WI38 (cell line): ENCODE measurements around the gene PTGER2.

Source experiments
- H3K4me3 ChIP-seq: 2 replicates; pipeline ENCODE4 v1.5.1; 2011; ENCODE audit warnings: low read depth, mild to moderate bottlenecking, control low read depth, low read length
- TF ChIP-seq, protein P1 (sequence below): IDR thresholded peaks from 2 replicates; pipeline ENCODE4 v1.5.1; 2012; ENCODE audit warnings: low read depth, mild to moderate bottlenecking, control low read depth, low read length

The PTGER2 gene

DNA sequence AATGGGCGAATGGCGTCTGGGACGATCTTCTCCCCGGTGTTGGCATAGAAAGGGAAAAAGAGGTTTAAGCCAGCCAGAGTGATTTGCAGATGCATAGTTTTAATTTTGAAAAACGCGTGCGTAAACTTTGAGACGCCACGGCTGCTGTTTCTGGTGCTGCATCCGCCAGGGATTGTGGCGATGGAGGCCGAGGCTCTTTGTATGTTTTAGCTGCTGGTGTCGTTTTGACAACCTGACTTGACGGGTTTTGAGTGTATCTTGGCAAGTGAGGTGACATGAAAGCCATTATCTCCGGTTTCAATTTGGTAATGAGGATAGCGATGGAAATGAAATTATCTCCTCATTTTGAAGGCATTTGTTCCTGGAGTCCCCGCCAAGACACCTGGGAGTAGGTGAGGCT is 45.0 kb upstream of the PTGER2 start:
- no peak overlapping the region for H3K4me3 ChIP-seq
- TF ChIP-seq, protein P1, sequence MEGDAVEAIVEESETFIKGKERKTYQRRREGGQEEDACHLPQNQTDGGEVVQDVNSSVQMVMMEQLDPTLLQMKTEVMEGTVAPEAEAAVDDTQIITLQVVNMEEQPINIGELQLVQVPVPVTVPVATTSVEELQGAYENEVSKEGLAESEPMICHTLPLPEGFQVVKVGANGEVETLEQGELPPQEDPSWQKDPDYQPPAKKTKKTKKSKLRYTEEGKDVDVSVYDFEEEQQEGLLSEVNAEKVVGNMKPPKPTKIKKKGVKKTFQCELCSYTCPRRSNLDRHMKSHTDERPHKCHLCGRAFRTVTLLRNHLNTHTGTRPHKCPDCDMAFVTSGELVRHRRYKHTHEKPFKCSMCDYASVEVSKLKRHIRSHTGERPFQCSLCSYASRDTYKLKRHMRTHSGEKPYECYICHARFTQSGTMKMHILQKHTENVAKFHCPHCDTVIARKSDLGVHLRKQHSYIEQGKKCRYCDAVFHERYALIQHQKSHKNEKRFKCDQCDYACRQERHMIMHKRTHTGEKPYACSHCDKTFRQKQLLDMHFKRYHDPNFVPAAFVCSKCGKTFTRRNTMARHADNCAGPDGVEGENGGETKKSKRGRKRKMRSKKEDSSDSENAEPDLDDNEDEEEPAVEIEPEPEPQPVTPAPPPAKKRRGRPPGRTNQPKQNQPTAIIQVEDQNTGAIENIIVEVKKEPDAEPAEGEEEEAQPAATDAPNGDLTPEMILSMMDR = no peak

GRCh38 chr14:52269982-52270381 is 44.1 kb upstream of the PTGER2 start:
- TF ChIP-seq, protein P1 = no peak
- no peak overlapping the region for H3K4me3 ChIP-seq

- H3K4me3 ChIP-seq = no peak overlapping the region
- TF ChIP-seq, protein P1 = no peak
Measured at GRCh38 chr14:52271538-52271937, 42.6 kb upstream of the PTGER2 start.

GRCh38 chr14:52272375-52272774 is 41.7 kb upstream of the PTGER2 start:
- no peak overlapping the region for H3K4me3 ChIP-seq
- TF ChIP-seq, protein P1 = peak; percentile 15; the same call in 1 of the 2 replicates

DNA sequence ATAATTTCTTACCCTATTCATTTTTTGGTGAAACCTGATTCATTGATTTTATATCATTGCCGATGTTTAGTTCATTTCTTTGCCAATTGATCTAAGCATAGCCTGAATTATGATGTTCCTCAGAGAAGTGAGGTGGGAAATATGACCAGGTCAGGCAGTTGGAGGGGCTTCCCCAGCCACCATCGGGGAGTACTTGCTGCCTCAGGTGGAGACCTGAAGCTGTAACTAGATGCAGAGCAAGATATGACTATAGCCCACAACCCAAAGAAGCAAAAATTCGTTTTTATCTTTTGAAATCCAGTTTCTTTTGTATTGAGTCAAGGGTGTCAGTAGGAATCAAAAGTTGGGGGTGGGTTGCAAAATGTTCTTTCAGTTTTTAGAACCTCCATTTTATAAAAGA is 38.7 kb upstream of the PTGER2 start:
- H3K4me3 ChIP-seq = no peak overlapping the region
- TF ChIP-seq, protein P1 = no peak

DNA sequence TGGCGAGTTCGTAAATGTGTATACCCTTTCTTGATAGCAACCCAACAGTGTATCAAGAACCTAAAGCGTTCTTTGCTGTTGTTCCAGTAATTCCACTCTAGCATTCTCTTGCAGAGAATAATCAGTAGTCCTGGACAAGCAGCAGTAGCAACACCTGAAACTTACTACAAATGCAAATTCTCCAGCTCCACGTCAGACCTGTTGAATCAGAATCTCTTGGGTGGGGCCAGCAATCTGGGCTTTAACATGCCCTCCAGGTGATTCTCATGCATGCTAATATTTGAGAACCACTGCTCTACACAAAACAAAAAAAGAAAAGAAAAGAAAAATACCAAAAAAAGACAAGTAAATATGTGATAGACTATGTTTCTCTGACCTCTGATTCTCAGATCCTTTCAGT is 36.6 kb upstream of the PTGER2 start:
- TF ChIP-seq, protein P1 = no peak

DNA sequence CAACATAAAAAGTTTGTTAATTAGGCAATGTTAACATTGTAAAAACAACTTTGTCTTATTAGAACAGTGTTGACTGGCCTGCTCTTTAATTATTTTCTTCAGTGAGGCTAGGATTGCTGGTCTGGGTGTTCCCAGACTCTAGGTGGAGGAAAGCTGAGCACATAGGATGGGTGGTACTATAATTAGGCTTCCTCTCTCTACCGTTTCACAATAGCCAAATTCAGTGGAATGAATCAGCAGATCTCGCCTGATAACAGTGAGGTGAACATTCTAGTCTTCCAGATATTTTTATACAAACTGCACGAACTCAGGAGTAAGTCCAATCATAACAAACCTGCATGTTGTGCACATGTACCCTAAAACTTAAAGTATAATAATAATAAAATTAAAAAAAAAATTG is 34.7 kb upstream of the PTGER2 start:
- TF ChIP-seq, protein P1 = no peak
- H3K4me3 ChIP-seq = no peak overlapping the region

More for the DNA sequence above, 36.6 kb upstream of the PTGER2 start:
- no peak overlapping the region for H3K4me3 ChIP-seq
